Suppressor macrophage treated with lipopolysaccharide for 4 hours (primary cell): ENCODE measurements around the gene ARHGEF4.

Source experiments
- DNase-seq: peaks from one replicate; pipeline ENCODE4 v3.0.0-alpha.2; 2020

Gene ARHGEF4

GRCh38 chr2:130864830-130865800 is 28.4 kb downstream of the ARHGEF4 start:
- DNase-seq = peak; percentile 17

GRCh38 chr2:130869441-130870160 is 32.9 kb downstream of the ARHGEF4 start:
- no peak for DNase-seq

- no peak for DNase-seq
Measured at GRCh38 chr2:130870161-130870485, 33.4 kb downstream of the ARHGEF4 start.

GRCh38 chr2:130870779-130871178 is 34.1 kb downstream of the ARHGEF4 start:
- DNase-seq = no peak

GRCh38 chr2:130871843-130872740 is 35.4 kb downstream of the ARHGEF4 start:
- no peak for DNase-seq

GRCh38 chr2:130872741-130873125 is 36.0 kb downstream of the ARHGEF4 start:
- DNase-seq = no peak

GRCh38 chr2:130873700-130874346 is 37.1 kb downstream of the ARHGEF4 start:
- peak; percentile 69 for DNase-seq

GRCh38 chr2:130874512-130874911 is 37.8 kb downstream of the ARHGEF4 start:
- DNase-seq = no peak

GRCh38 chr2:130875935-130876334 is 39.2 kb downstream of the ARHGEF4 start:
- DNase-seq = no peak

GRCh38 chr2:130877258-130877657 is 40.5 kb downstream of the ARHGEF4 start:
- DNase-seq = no peak

- DNase-seq = no peak
Measured at GRCh38 chr2:130878316-130878715, 41.6 kb downstream of the ARHGEF4 start.

GRCh38 chr2:130878933-130879332 is 42.2 kb downstream of the ARHGEF4 start:
- DNase-seq = no peak

GRCh38 chr2:130882111-130882690 is 45.5 kb downstream of the ARHGEF4 start:
- DNase-seq = no peak

- no peak for DNase-seq
Measured at GRCh38 chr2:130882991-130883390, 46.3 kb downstream of the ARHGEF4 start.

- no peak for DNase-seq
Measured at GRCh38 chr2:130883496-130883895, 46.8 kb downstream of the ARHGEF4 start.

- DNase-seq = no peak
Measured at GRCh38 chr2:130884013-130884412, 47.3 kb downstream of the ARHGEF4 start.

- no peak for DNase-seq
Measured at GRCh38 chr2:130884503-130884902, 47.8 kb downstream of the ARHGEF4 start.

- DNase-seq = no peak
Measured at GRCh38 chr2:130887643-130888042, 50.9 kb downstream of the ARHGEF4 start.

GRCh38 chr2:130890941-130891669 is 54.4 kb downstream of the ARHGEF4 start:
- no peak for DNase-seq

GRCh38 chr2:130891966-130892365 is 55.3 kb downstream of the ARHGEF4 start:
- DNase-seq = no peak
